Stimulated activated effector memory CD8-positive, alpha-beta T cell treated with anti-CD3 and anti-CD28 coated beads, Interleukin-12 subunit alpha, Interleukin-12 subunit beta, amount 100 ng/mL, for 72 hours (primary cell): ENCODE data around the gene KRT79.
A peak's percentile ranks its signal among the peaks of the same experiment; 100 is the strongest.
"Not testable (repeated sequence)": the region's sequence is repeated elsewhere in the genome, so short reads cannot be mapped to it uniquely, and the experiment has no call there.

Source experiments
- ATAC-seq: fragments of 150-1000 bp; cut with Tn5 transposase; 2 replicates; pipeline ENCODE4 v1.10.0; 2021
- DNase-seq, 2 donors: peaks; one replicate each; pipeline ENCODE4 v3.0.0; 2021 to 2022; ENCODE audit warnings: low spot score in 2 of 2
- H3K27ac Mint-ChIP-seq: one replicate; pipeline ENCODE4 v1.8.0; 2022; ENCODE audit warnings: mild to moderate bottlenecking, mixed read lengths
- H3K36me3 Mint-ChIP-seq: one replicate; pipeline ENCODE4 v1.8.0; 2022; ENCODE audit warnings: mild to moderate bottlenecking, mixed read lengths
- H3K4me1 Mint-ChIP-seq: one replicate; pipeline ENCODE4 v1.8.0; 2022; ENCODE audit warnings: mixed read lengths
- H3K4me3 Mint-ChIP-seq: one replicate; pipeline ENCODE4 v1.8.0; 2022; ENCODE audit warnings: mild to moderate bottlenecking, mixed read lengths
- H3K9me3 Mint-ChIP-seq: one replicate; pipeline ENCODE4 v1.8.0; 2022; ENCODE audit warnings: mixed read lengths

The KRT79 gene

GRCh38 chr12:52833922-52834726 lies at the start of gene KRT79:
Gene KRT79 (minus strand): TSS chr12:52834311. CDS start chr12:52834260, 51 bp downstream.
- Mint-ChIP-seq H3K27ac (peak within 1 kb of the TSS; percentile 91), H3K4me1 (peaks cover 38% of the 10 kb centered on the region), H3K36me3 (peaks cover 6% of the 10 kb centered on the region), H3K4me3 (peak within 1 kb of the TSS; percentile 63), H3K9me3 (no peaks in the 10 kb centered on the region)
- ATAC-seq, result no peak
- no peak for DNase-seq

GRCh38 chr12:52880499-52880898 lies 46.4 kb upstream of the KRT79 start:
- Mint-ChIP-seq H3K4me3 (peak overlapping the region; percentile 73), H3K4me1 (peaks cover 19% of the 10 kb centered on the region)
- not testable (repeated sequence) for DNase-seq, H3K27ac Mint-ChIP-seq, H3K9me3 Mint-ChIP-seq, H3K36me3 Mint-ChIP-seq, ATAC-seq

- Mint-ChIP-seq H3K4me1 (peaks cover 21% of the 10 kb centered on the region), H3K4me3 (peak overlapping the region; percentile 73), H3K9me3 (no peaks in the 10 kb centered on the region), H3K36me3 (no peaks in the 10 kb centered on the region), H3K27ac (no peak overlapping the region)
- DNase-seq (peak; percentile 57 to 75), ATAC-seq (peak; percentile 87)
Observed at GRCh38 chr12:52879394-52880351, 45.6 kb upstream of the KRT79 start.

- no peak overlapping the region for H3K27ac Mint-ChIP-seq
- peaks cover 30% of the 10 kb centered on the region for H3K4me1 Mint-ChIP-seq
- no peak for DNase-seq
- H3K9me3 Mint-ChIP-seq, result no peaks in the 10 kb centered on the region
- H3K36me3 Mint-ChIP-seq, result no peaks in the 10 kb centered on the region
- peak overlapping the region; percentile 73 for H3K4me3 Mint-ChIP-seq
- no peak for ATAC-seq
Observed at GRCh38 chr12:52878507-52879393, 44.6 kb upstream of the KRT79 start.

GRCh38 chr12:52877242-52877641 lies 43.1 kb upstream of the KRT79 start:
- no peak overlapping the region for H3K4me3 Mint-ChIP-seq
- no peak for DNase-seq
- no peaks in the 10 kb centered on the region for H3K9me3 Mint-ChIP-seq
- no peak for ATAC-seq
- peaks cover 40% of the 10 kb centered on the region for H3K4me1 Mint-ChIP-seq
- H3K27ac Mint-ChIP-seq, result no peak overlapping the region
- no peaks in the 10 kb centered on the region for H3K36me3 Mint-ChIP-seq

GRCh38 chr12:52876372-52876771 lies 42.3 kb upstream of the KRT79 start:
- peaks cover 41% of the 10 kb centered on the region for H3K4me1 Mint-ChIP-seq
- no peak overlapping the region for H3K4me3 Mint-ChIP-seq
- ATAC-seq (no peak), DNase-seq (no peak)
- H3K36me3 Mint-ChIP-seq, result no peaks in the 10 kb centered on the region
- H3K9me3 Mint-ChIP-seq, result no peaks in the 10 kb centered on the region
- no peak overlapping the region for H3K27ac Mint-ChIP-seq

GRCh38 chr12:52874573-52875435 lies 40.7 kb upstream of the KRT79 start:
- Mint-ChIP-seq H3K27ac (peak overlapping the region; percentile 81), H3K4me3 (peak overlapping the region; percentile 80), H3K9me3 (no peaks in the 10 kb centered on the region), H3K36me3 (no peaks in the 10 kb centered on the region), H3K4me1 (peaks cover 51% of the 10 kb centered on the region)
- DNase-seq (no peak), ATAC-seq (no peak)

- peak overlapping the region; percentile 80 for H3K4me3 Mint-ChIP-seq
- H3K27ac Mint-ChIP-seq, result peak overlapping the region; percentile 81
- DNase-seq (peak; percentile 49 to 67), ATAC-seq (peak; percentile 82)
- H3K36me3 Mint-ChIP-seq, result no peaks in the 10 kb centered on the region
- H3K9me3 Mint-ChIP-seq, result no peaks in the 10 kb centered on the region
- H3K4me1 Mint-ChIP-seq, result peaks cover 43% of the 10 kb centered on the region
Observed at GRCh38 chr12:52873832-52874572, 39.9 kb upstream of the KRT79 start.

- H3K4me1 Mint-ChIP-seq, result peaks cover 39% of the 10 kb centered on the region
- peak overlapping the region; percentile 81 for H3K27ac Mint-ChIP-seq
- DNase-seq (no peak), ATAC-seq (no peak)
- peak overlapping the region; percentile 80 for H3K4me3 Mint-ChIP-seq
- H3K36me3 Mint-ChIP-seq, result no peaks in the 10 kb centered on the region
- no peaks in the 10 kb centered on the region for H3K9me3 Mint-ChIP-seq
Observed at GRCh38 chr12:52873513-52873831, 39.4 kb upstream of the KRT79 start.

GRCh38 chr12:52872644-52873389 lies 38.7 kb upstream of the KRT79 start:
- peaks cover 40% of the 10 kb centered on the region for H3K4me1 Mint-ChIP-seq
- H3K4me3 Mint-ChIP-seq, result peak overlapping the region; percentile 80
- DNase-seq, result no peak
- no peaks in the 10 kb centered on the region for H3K9me3 Mint-ChIP-seq
- peak overlapping the region; percentile 81 for H3K27ac Mint-ChIP-seq
- ATAC-seq, result no peak
- H3K36me3 Mint-ChIP-seq, result no peaks in the 10 kb centered on the region

GRCh38 chr12:52871291-52872039 lies 37.4 kb upstream of the KRT79 start:
- no peaks in the 10 kb centered on the region for H3K36me3 Mint-ChIP-seq
- no peaks in the 10 kb centered on the region for H3K9me3 Mint-ChIP-seq
- ATAC-seq (peak; percentile 31), DNase-seq (no peak)
- no peak overlapping the region for H3K27ac Mint-ChIP-seq
- H3K4me1 Mint-ChIP-seq, result peaks cover 44% of the 10 kb centered on the region
- no peak overlapping the region for H3K4me3 Mint-ChIP-seq

- Mint-ChIP-seq H3K36me3 (no peaks in the 10 kb centered on the region), H3K9me3 (no peaks in the 10 kb centered on the region), H3K4me1 (peaks cover 44% of the 10 kb centered on the region), H3K27ac (no peak overlapping the region), H3K4me3 (no peak overlapping the region)
- ATAC-seq, result peak; percentile 66
- DNase-seq, result peak; percentile 80 to 91
Observed at GRCh38 chr12:52870361-52871290, 36.5 kb upstream of the KRT79 start.
